ENCODE results near the gene DOK3. TPM values are rescaled to one million over a fixed set of nuclear protein-coding genes. Genes with fewer than 3 reads are reported as not detected.

DOK3 gene
- total RNA-seq, 1 experiment from 2014 or later = 12.4 TPM

GRCh38 chr5:177468329-177468684 lies 41.3 kb downstream of the DOK3 start:
- ATAC-seq = no peak
- TF ChIP-seq REST (IDR thresholded peaks at IDR 0.05; ENCODE audit: insufficient read depth in 1 of 2, low read depth in 2 of 2, low read length in 1 of 2) = no peak
- no peak for TF ChIP-seq TCF7L2 (IDR thresholded peaks at IDR 0.05; ENCODE audit: low read depth, low read length)
- TF ChIP-seq SIN3A (IDR thresholded peaks at IDR 0.05; ENCODE audit: borderline replicate concordance, insufficient read depth, low read depth, low read length) = no peak
- no peak for TF ChIP-seq POLR2AphosphoS5 (IDR thresholded peaks at IDR 0.05; ENCODE audit: low read depth, low read length)
- TF ChIP-seq CTCF (IDR thresholded peaks at IDR 0.05) = no peak
- intact Hi-C loops (cut with micrococcal nuclease; ENCODE audit: unreplicated experiment) = no loop called here
- Histone ChIP-seq H3K4me3 (ENCODE audit: low read depth in 2 of 2, low read length in 2 of 2) (no peak overlapping the region), H3K27me3 (ENCODE audit: control insufficient read depth, insufficient read depth, low read length) (no peaks in the 10 kb centered on the region), H3K9me3 (ENCODE audit: control insufficient read depth, insufficient read depth, low read depth, low read length) (no peaks in the 10 kb centered on the region), H3K27ac (ENCODE audit: low read length) (no peak overlapping the region), H3K4me1 (ENCODE audit: control insufficient read depth, insufficient read depth, low read length) (peaks cover 28% of the 10 kb centered on the region), H3K36me3 (ENCODE audit: control insufficient read depth, insufficient read depth, low read length) (no peaks in the 10 kb centered on the region; the same call in none of the 2 replicates)
- DNase-seq (ENCODE audit: low read depth, low spot score) = no peak
- CTCF ChIA-PET = no interaction called here
- POLR2A ChIA-PET = no interaction called here
- in situ Hi-C loops (cut with HindIII; ENCODE audit: low pct_unique_long_range_greater_than_20kb, low sequenced_read_pairs) = no loop called here
- no TSS peak for BruUV-seq (replicated peaks)

GRCh38 chr5:177467436-177467835 lies 42.2 kb downstream of the DOK3 start:
- Histone ChIP-seq H3K27me3 (ENCODE audit: control insufficient read depth, insufficient read depth, low read length) (no peaks in the 10 kb centered on the region), H3K4me3 (ENCODE audit: low read depth in 2 of 2, low read length in 2 of 2) (no peak overlapping the region), H3K4me1 (ENCODE audit: control insufficient read depth, insufficient read depth, low read length) (peaks cover 28% of the 10 kb centered on the region), H3K9me3 (ENCODE audit: control insufficient read depth, insufficient read depth, low read depth, low read length) (no peaks in the 10 kb centered on the region), H3K27ac (ENCODE audit: low read length) (no peak overlapping the region), H3K36me3 (ENCODE audit: control insufficient read depth, insufficient read depth, low read length) (no peaks in the 10 kb centered on the region; the same call in none of the 2 replicates)
- no peak for ATAC-seq
- no TSS peak for BruUV-seq (replicated peaks)
- intact Hi-C loops (cut with micrococcal nuclease; ENCODE audit: unreplicated experiment) (no loop called here), in situ Hi-C loops (cut with HindIII; ENCODE audit: low pct_unique_long_range_greater_than_20kb, low sequenced_read_pairs) (no loop called here)
- TF ChIP-seq REST (IDR thresholded peaks at IDR 0.05; ENCODE audit: insufficient read depth in 1 of 2, low read depth in 2 of 2, low read length in 1 of 2) (no peak), TCF7L2 (IDR thresholded peaks at IDR 0.05; ENCODE audit: low read depth, low read length) (no peak), CTCF (IDR thresholded peaks at IDR 0.05) (no peak), POLR2AphosphoS5 (IDR thresholded peaks at IDR 0.05; ENCODE audit: low read depth, low read length) (no peak; the same call in 1 of the 2 replicates), SIN3A (IDR thresholded peaks at IDR 0.05; ENCODE audit: borderline replicate concordance, insufficient read depth, low read depth, low read length) (no peak)
- POLR2A ChIA-PET = interaction anchor here (0.6 kb wide), 1 partner anchor 1033 kb away, joined by 7 read pairs; no protein-coding TSS in a partner anchor
- no peak for DNase-seq (ENCODE audit: low read depth, low spot score)
- CTCF ChIA-PET = no interaction called here
